GM12878 (cell line): ENCODE measurements around the gene LRRC4. TPM values are rescaled to one million over a fixed set of nuclear protein-coding genes. Genes with fewer than 3 reads are reported as not detected.

Source experiments
- ATAC-seq: fragments of 200-7000 bp; cut with Tn5 transposase; 3 replicates; pipeline ENCODE4 v1.9.1; 2020; ENCODE audit warnings: mild to moderate bottlenecking, moderate library complexity
- BruUV-seq: library from RNA; stranded (reverse); fragments of 400-500 nt; replicated peaks from 2 replicates; lab custom pipeline; 2021; lab: Mats Ljungman, UMichigan
- CTCF ChIA-PET: fragments of 300-600 bp; sonication (Branson Sonifier 250); formaldehyde crosslinking; extraction: SDS; loops from one replicate; lab custom pipeline; 2021; ENCODE audit warnings: inconsistent platforms; lab: Yijun Ruan, JAX
- POLR2A ChIA-PET: fragments of 350-600 bp; formaldehyde crosslinking; extraction: SDS; loops from one replicate; lab custom pipeline; 2021; ENCODE audit warnings: inconsistent platforms; lab: Charles Lee
- RAD21 ChIA-PET: fragments of 300-600 bp; sonication (Branson Sonifier 250); formaldehyde crosslinking; loops from one replicate; lab custom pipeline; 2023; ENCODE audit warnings: antibody characterized with exemption; ENCODE audit not compliant: unreplicated experiment; lab: Charles Lee
- SMC1A ChIA-PET: fragments of 300-600 bp; sonication (Branson Sonifier 250); formaldehyde crosslinking; loops from one replicate; lab custom pipeline; 2023; ENCODE audit not compliant: unreplicated experiment, uncharacterized antibody; lab: Charles Lee
- DNase-seq: peaks from one replicate; pipeline ENCODE4 v3.0.0-alpha.2; 2011; ENCODE audit warnings: low read depth, low spot score
- FAIRE-seq: peaks from 3 replicates; lab custom pipeline; 2011; peaks lifted over from hg19 to GRCh38; lab: Jason Lieb, UNC
- H2AFZ ChIP-seq: 2 replicates; pipeline ENCODE4 v1.6.0; 2011; ENCODE audit warnings: low read depth, low read length, control low read depth; ENCODE audit not compliant: control insufficient read depth
- H3K27ac ChIP-seq: 2 replicates; pipeline ENCODE4 v1.5.1; 2011; ENCODE audit warnings: control low read depth; ENCODE audit not compliant: control insufficient read depth, insufficient read depth
- H3K27me3 ChIP-seq, 2 experiments: replicated peaks in 1 of 2; 2 replicates each; pipeline versions ENCODE4 v1.6.0 to v1.6.1; 2011; ENCODE audit warnings: low read length in 1 of 2; ENCODE audit not compliant: control insufficient read depth in 2 of 2, insufficient read depth in 2 of 2
- H3K36me3 ChIP-seq, 2 experiments: 2 replicates each; pipeline ENCODE4 v1.5.1; 2011; ENCODE audit warnings: low read length in 1 of 2; ENCODE audit not compliant: control insufficient read depth in 2 of 2, insufficient read depth in 2 of 2
- H3K4me1 ChIP-seq: 2 replicates; pipeline ENCODE4 v1.6.1; 2011; ENCODE audit warnings: mild to moderate bottlenecking, low read length, moderate library complexity, mixed read lengths; ENCODE audit not compliant: control insufficient read depth, insufficient read depth
- H3K4me2 ChIP-seq: 2 replicates; pipeline ENCODE4 v1.6.0; 2011; ENCODE audit warnings: control low read depth; ENCODE audit not compliant: control insufficient read depth, insufficient read depth
- H3K4me3 ChIP-seq: fragments of 200-600 bp; sonication (generic); 2 replicates; pipeline ENCODE4 v1.5.1; 2016
- H3K79me2 ChIP-seq: 2 replicates; pipeline ENCODE4 v1.6.0; 2011; ENCODE audit warnings: low read length; ENCODE audit not compliant: control insufficient read depth, insufficient read depth
- H3K9ac ChIP-seq: 2 replicates; pipeline ENCODE4 v1.8.0; 2011; ENCODE audit warnings: low read length, control low read depth, mixed read lengths; ENCODE audit not compliant: control insufficient read depth, insufficient read depth
- H3K9me3 ChIP-seq: replicated peaks from 3 replicates; pipeline ENCODE4 v1.5.1; 2011; ENCODE audit warnings: mild to moderate bottlenecking, low read length; ENCODE audit not compliant: control insufficient read depth, insufficient read depth
- H4K20me1 ChIP-seq: 2 replicates; pipeline ENCODE4 v1.6.0; 2011; ENCODE audit not compliant: control insufficient read depth, insufficient read depth
- JUND ChIP-seq: IDR thresholded peaks from 2 replicates; pipeline ENCODE4 v1.6.1; 2012; ENCODE audit warnings: low read depth, mild to moderate bottlenecking, low read length, improper control_type of control experiment, moderate library complexity
- WGBS: methylation state at CpG from one replicate; pipeline ENCODE4 v1.1.6; 2016; ENCODE audit warnings: low lambda C conversion rate; ENCODE audit not compliant: insufficient replicate concordance, insufficient coverage; ENCODE audit errors: missing lambda C conversion rate; 5-methylcytosine and 5-hydroxymethylcytosine counted together
- in situ Hi-C: fragments of 300-500 bp; cut with MboI; formaldehyde crosslinking; loops from 9 replicates; pipeline ENCODE4 v1.14.3; 2018; ENCODE audit warnings: mixed read lengths
- intact Hi-C: fragments of 100-400 bp; cut with micrococcal nuclease; formaldehyde crosslinking; loops from one replicate; pipeline ENCODE4 v1.14.2; 2022; ENCODE audit not compliant: unreplicated experiment
- polyA plus RNA-seq, 11 experiments: library from polyadenylated mRNA; depleted of rRNA in 4 of 11; unstranded in 6 of 11; stranded (reverse) in 5 of 11; fragments of >200 nt; fragmentation: Nextera tagmentation in 4 of 11; fragmentation: Illumina TruSeq in 1 of 11; extraction: Ambion mirVana in 4 of 11; extraction: Trizol in 1 of 11; gene quantifications; 1 replicate in 1 of 11; 2 replicates in 10 of 11; pipeline versions ENCODE4 v1.2.1 to v1.2.3, GENCODE V29; 2011 to 2016; ENCODE audit warnings: inconsistent platforms in 2 of 11, missing spikeins in 2 of 11, low read depth in 1 of 11
- total RNA-seq, 4 experiments: library from RNA; depleted of rRNA in 3 of 4; stranded (reverse); fragments of >200 nt in 3 of 4; fragmentation: Illumina TruSeq in 1 of 4; extraction: Trizol in 1 of 4; gene quantifications; 2 replicates each; pipeline versions ENCODE4 v1.2.1 to v1.2.3, GENCODE V29; 2013 to 2021
- TF ChIP-seq, protein P1 (sequence below), 3 experiments: IDR thresholded peaks in 2 of 3; conservative IDR thresholded peaks in 1 of 3; 2 replicates each; pipeline ENCODE4 v1.5.1; 2011; ENCODE audit warnings: low read depth in 3 of 3, low read length in 3 of 3, mild to moderate bottlenecking in 3 of 3, control low read depth in 2 of 3, moderate library complexity in 2 of 3, inconsistent platforms in 1 of 3, mixed read lengths in 1 of 3; ENCODE audit not compliant: control insufficient read depth in 2 of 3, insufficient read depth in 1 of 3; ENCODE audit errors: extremely low read depth in 1 of 3

LRRC4 gene
- total and polyA plus RNA-seq, 10 of the 15 experiments (the other 5 are each of a cell fraction or from before 2014, with no cell fraction given), result 0.06 to 0.85 (median 0.12) TPM; not detected in 4

DNA sequence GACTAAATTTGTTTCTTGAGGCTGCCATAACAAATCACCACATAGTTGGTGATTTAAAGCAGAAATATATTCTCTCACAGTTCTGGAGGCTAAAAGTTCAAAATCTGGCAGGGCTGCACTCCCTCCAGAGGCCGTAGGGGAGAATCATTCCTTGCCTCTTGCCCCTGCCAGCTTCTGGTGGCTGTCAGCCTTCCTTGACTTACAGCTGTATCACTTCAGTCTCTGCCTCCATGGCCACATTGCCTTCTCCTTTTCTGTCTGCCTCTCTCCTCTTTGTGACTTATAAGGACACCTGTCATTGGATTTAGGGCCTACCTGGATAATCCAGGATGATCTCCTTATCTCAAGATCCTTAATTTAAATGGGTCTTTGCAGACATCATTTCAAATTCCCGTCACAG lies 5.8 kb upstream of the LRRC4 start:
- TF ChIP-seq, protein P1, sequence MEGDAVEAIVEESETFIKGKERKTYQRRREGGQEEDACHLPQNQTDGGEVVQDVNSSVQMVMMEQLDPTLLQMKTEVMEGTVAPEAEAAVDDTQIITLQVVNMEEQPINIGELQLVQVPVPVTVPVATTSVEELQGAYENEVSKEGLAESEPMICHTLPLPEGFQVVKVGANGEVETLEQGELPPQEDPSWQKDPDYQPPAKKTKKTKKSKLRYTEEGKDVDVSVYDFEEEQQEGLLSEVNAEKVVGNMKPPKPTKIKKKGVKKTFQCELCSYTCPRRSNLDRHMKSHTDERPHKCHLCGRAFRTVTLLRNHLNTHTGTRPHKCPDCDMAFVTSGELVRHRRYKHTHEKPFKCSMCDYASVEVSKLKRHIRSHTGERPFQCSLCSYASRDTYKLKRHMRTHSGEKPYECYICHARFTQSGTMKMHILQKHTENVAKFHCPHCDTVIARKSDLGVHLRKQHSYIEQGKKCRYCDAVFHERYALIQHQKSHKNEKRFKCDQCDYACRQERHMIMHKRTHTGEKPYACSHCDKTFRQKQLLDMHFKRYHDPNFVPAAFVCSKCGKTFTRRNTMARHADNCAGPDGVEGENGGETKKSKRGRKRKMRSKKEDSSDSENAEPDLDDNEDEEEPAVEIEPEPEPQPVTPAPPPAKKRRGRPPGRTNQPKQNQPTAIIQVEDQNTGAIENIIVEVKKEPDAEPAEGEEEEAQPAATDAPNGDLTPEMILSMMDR (IDR thresholded peaks at IDR 0.05 in 2 of 3, conservative IDR thresholded peaks at IDR 0.05 in 1 of 3; ENCODE audit: control insufficient read depth in 2 of 3, extremely low read depth in 1 of 3, insufficient read depth in 1 of 3, low read depth in 3 of 3, low read length in 3 of 3), result 0 out of 6 replicates have a peak, but pooled peaks of 1 of the 3 experiments have one; percentile 8
- no peak for TF ChIP-seq JUND
- DNase-seq (no peak), FAIRE-seq (no peak), ATAC-seq (peak; percentile 26)
- intact Hi-C loops, result loop anchor here (5.0 kb wide), 1 partner anchor 170 kb away; no protein-coding TSS in a partner anchor
- Histone ChIP-seq H3K4me2 (peak overlapping the region; percentile 58; the same call in 1 of the 2 replicates), H3K27ac (no peak overlapping the region; the same call in 1 of the 2 replicates), H3K36me3 (peaks cover 3% of the 10 kb centered on the region in 2 experiments; a peak in 3 of 4 replicates), H3K4me3 (no peak overlapping the region), H3K9ac (no peak overlapping the region), H3K4me1 (peaks cover 45% of the 10 kb centered on the region), H3K9me3 (no peaks in the 10 kb centered on the region), H3K27me3 (no peaks in the 10 kb centered on the region), H3K79me2 (peaks cover 1% of the 10 kb centered on the region; the same call in 1 of the 2 replicates), H4K20me1 (peaks cover 31% of the 10 kb centered on the region), H2AFZ (no peak overlapping the region)
- ChIA-PET SMC1A (interaction anchor here (0.7 to 1.5 kb wide), 5 partner anchors 66 to 595 kb away, joined by 3 to 5 read pairs (median 3); no protein-coding TSS in a partner anchor), RAD21 (interaction anchor here (1.0 to 1.4 kb wide), 3 partner anchors 9 to 67 kb away, joined by 3 to 5 read pairs (median 4); no protein-coding TSS in a partner anchor), POLR2A (no interaction called here), CTCF (interaction anchor here (0.9 kb wide), 2 partner anchors 99 to 172 kb away, joined by 3 read pairs; no protein-coding TSS in a partner anchor)
- WGBS, result 74% methylated on average over 2 of the region's 2 CpGs
- in situ Hi-C loops, result no loop called here
- no TSS peak for BruUV-seq
